ENCODE measurements around the gene BCCIP. TPM values are rescaled to one million over a fixed set of nuclear protein-coding genes. Genes with fewer than 3 reads are reported as not detected.

The BCCIP gene
- total RNA-seq, 2 experiments from 2014 or later: 156 to 158 TPM

DNA sequence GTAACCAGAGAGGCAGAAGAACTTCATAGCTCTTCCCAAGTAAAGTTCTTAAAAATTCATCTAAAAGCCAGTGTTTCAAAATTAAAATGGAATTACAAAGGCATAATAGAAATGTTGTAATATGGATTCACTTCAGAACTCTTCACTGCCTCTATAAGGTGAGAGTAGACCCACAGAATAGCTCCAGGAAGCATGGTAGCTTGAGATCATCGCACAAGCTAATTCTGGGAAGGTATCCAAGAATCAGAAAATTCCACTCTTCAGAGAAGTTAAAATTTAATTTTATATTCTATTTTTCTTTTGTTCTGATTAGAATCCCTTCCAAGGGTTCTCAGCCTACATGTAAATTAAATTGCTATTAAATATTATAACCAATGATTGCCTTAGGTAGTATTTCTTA, 59.2 kb downstream of the BCCIP start:
- DNase-seq: no peak
- peaks cover 26% of the 10 kb centered on the region for H3K36me3 Mint-ChIP-seq
- H3K4me3 Mint-ChIP-seq: no peak overlapping the region
- no peaks in the 10 kb centered on the region for H3K9me3 Mint-ChIP-seq
- no peak overlapping the region for H3K27ac Mint-ChIP-seq
- H3K4me1 Mint-ChIP-seq: peaks cover 4% of the 10 kb centered on the region
- no peaks in the 10 kb centered on the region for H3K27me3 Mint-ChIP-seq

- no peak overlapping the region for H3K4me3 Mint-ChIP-seq
- H3K27me3 Mint-ChIP-seq: no peaks in the 10 kb centered on the region
- no peak for DNase-seq
- H3K36me3 Mint-ChIP-seq: peaks cover 21% of the 10 kb centered on the region
- H3K4me1 Mint-ChIP-seq: peaks cover 4% of the 10 kb centered on the region
- no peaks in the 10 kb centered on the region for H3K9me3 Mint-ChIP-seq
- no peak overlapping the region for H3K27ac Mint-ChIP-seq
Observed at GRCh38 chr10:125883211-125883610, 59.9 kb downstream of the BCCIP start.

Other genes with a start within 250 kb of the BCCIP start
- gene TEX36, start 140.4 kb upstream of the BCCIP start, total RNA-seq: not detected
- gene EDRF1, start 103.8 kb upstream of the BCCIP start, total RNA-seq: 10 to 100 TPM; 28.1 to 30.6 TPM
- gene MMP21, start 47.7 kb upstream of the BCCIP start, total RNA-seq: not detected
- 10 to 100 TPM; 48.4 to 50.1 TPM for gene UROS, start 288 bp upstream of the BCCIP start, total RNA-seq
- gene DHX32, start 57.7 kb downstream of the BCCIP start, total RNA-seq: 10 to 100 TPM; 27.6 to 27.8 TPM
- gene FANK1, start 73.0 kb downstream of the BCCIP start, total RNA-seq: 1 to 10 TPM in 1 of 2 experiments, under 1 TPM in 1; 0.92 to 1.1 TPM